HCT116 (cell line): ENCODE results near the gene ARHGAP9. TPM values are rescaled to one million over a fixed set of nuclear protein-coding genes. Genes with fewer than 3 reads are reported as not detected.

Source experiments
- ATAC-seq: fragments of 200-7000 bp; cut with Tn5 transposase; 2 replicates; pipeline ENCODE4 v1.9.1; 2020; ENCODE audit warnings: mild to moderate bottlenecking, moderate library complexity
- Bru-seq: library from RNA; stranded (reverse); fragments of 400-500 nt; gene quantifications from one replicate; lab custom pipeline; 2021; lab: Mats Ljungman, UMichigan
- BruChase-seq, 2 experiments: library from RNA; stranded (reverse); fragments of 400-500 nt; gene quantifications; one replicate each; lab custom pipeline; 2021; lab: Mats Ljungman, UMichigan
- BruUV-seq: library from RNA; stranded (reverse); fragments of 400-500 nt; replicated peaks from 2 replicates; lab custom pipeline; 2021; lab: Mats Ljungman, UMichigan
- CTCF ChIA-PET: fragments of 300-600 bp; sonication (Branson Sonifier 250); formaldehyde crosslinking; loops from one replicate; lab custom pipeline; 2021; ENCODE audit warnings: antibody characterized with exemption; lab: Charles Lee
- POLR2A ChIA-PET: fragments of 300-600, 350-600 bp; sonication (Branson Sonifier 250); formaldehyde crosslinking; loops from one replicate; lab custom pipeline; 2021; ENCODE audit warnings: antibody characterized with exemption; lab: Charles Lee
- RAD21 ChIA-PET, 2 experiments: fragments of 300-600 bp; sonication (Branson Sonifier 250); formaldehyde crosslinking; loops; one replicate each; lab custom pipeline; 2023; ENCODE audit warnings: low total read pairs in 2 of 2; ENCODE audit not compliant: uncharacterized antibody in 2 of 2, unreplicated experiment in 2 of 2, low non-redundant PET in 1 of 2; lab: Charles Lee
- DNase-seq: peaks from one replicate; pipeline ENCODE4 v3.0.0-alpha.2; 2010; ENCODE audit warnings: low read depth, low spot score
- H2AFZ ChIP-seq: fragments of 200-600 bp; shearing (Covaris generic), sonication (generic); 2 replicates; pipeline ENCODE4 v1.6.1; 2017; ENCODE audit warnings: low read depth, mixed run types, mixed read lengths, antibody characterized with exemption, low read length; ENCODE audit not compliant: poor library complexity, severe bottlenecking
- H3K27ac ChIP-seq: 2 replicates; pipeline ENCODE4 v1.5.1; 2012; ENCODE audit warnings: low read depth, low read length
- H3K27me3 ChIP-seq: fragments of 200-600 bp; sonication (generic); 2 replicates; pipeline ENCODE4 v1.6.1; 2016; ENCODE audit warnings: mixed run types, low read length, mixed read lengths; ENCODE audit not compliant: insufficient read depth
- H3K36me3 ChIP-seq, 2 experiments: fragments of 200-500 bp in 1 of 2; fragments of 200-600 bp in 1 of 2; sonication (Bioruptor generic) in 1 of 2; sonication (generic) in 1 of 2; 2 replicates each; pipeline versions ENCODE4 v1.5.1 to v1.6.1; 2014 to 2016; ENCODE audit warnings: low read length in 2 of 2, inconsistent platforms in 1 of 2, mixed read lengths in 1 of 2, mixed run types in 1 of 2; ENCODE audit not compliant: insufficient read depth in 2 of 2, control insufficient read depth in 1 of 2
- H3K4me1 ChIP-seq, 2 experiments: fragments of 200-600 bp in 1 of 2; sonication (generic) in 1 of 2; 2 replicates each; pipeline versions ENCODE4 v1.5.1 to v1.6.1; 2012 to 2017; ENCODE audit warnings: low read length in 2 of 2, inconsistent platforms in 1 of 2, mild to moderate bottlenecking in 1 of 2, mixed read lengths in 1 of 2, mixed run types in 1 of 2, moderate library complexity in 1 of 2; ENCODE audit not compliant: insufficient read depth in 2 of 2, control insufficient read depth in 1 of 2
- H3K4me2 ChIP-seq: fragments of 200-600 bp; sonication (generic); 2 replicates; pipeline ENCODE4 v1.6.1; 2017; ENCODE audit warnings: mixed run types, low read length, mixed read lengths
- H3K4me3 ChIP-seq, 2 experiments: fragments of 200-600 bp in 1 of 2; sonication (generic) in 1 of 2; replicated peaks in 1 of 2; 2 replicates each; pipeline ENCODE4 v1.5.1; 2011 to 2016; ENCODE audit warnings: low read length in 2 of 2, control low read depth in 1 of 2, low read depth in 1 of 2, mild to moderate bottlenecking in 1 of 2, mixed read lengths in 1 of 2, mixed run types in 1 of 2
- H3K79me2 ChIP-seq: fragments of 200-600 bp; sonication (generic); 2 replicates; pipeline ENCODE4 v1.6.1; 2017; ENCODE audit warnings: mild to moderate bottlenecking, mixed run types, low read length, moderate library complexity, mixed read lengths; ENCODE audit not compliant: insufficient read depth
- H3K9ac ChIP-seq: fragments of 200-600 bp; sonication (generic); 2 replicates; pipeline ENCODE4 v1.6.1; 2016; ENCODE audit warnings: low read length, mixed read lengths
- H3K9me2 ChIP-seq: fragments of 200-600 bp; sonication (generic), shearing (Covaris generic); 2 replicates; pipeline ENCODE4 v1.6.1; 2017; ENCODE audit warnings: mixed run types, mild to moderate bottlenecking, moderate library complexity; ENCODE audit not compliant: insufficient read depth
- H3K9me3 ChIP-seq, 2 experiments: fragments of 200-500 bp in 1 of 2; fragments of 200-600 bp in 1 of 2; sonication (Bioruptor generic) in 1 of 2; sonication (generic) in 1 of 2; 2 replicates each; pipeline ENCODE4 v1.6.1; 2014 to 2017; ENCODE audit warnings: low read length in 2 of 2, mixed read lengths in 2 of 2, inconsistent platforms in 1 of 2, low read depth in 1 of 2, mild to moderate bottlenecking in 1 of 2, mixed run types in 1 of 2, moderate library complexity in 1 of 2; ENCODE audit not compliant: control insufficient read depth in 1 of 2, insufficient read depth in 1 of 2
- H4K20me1 ChIP-seq: fragments of 200-600 bp; sonication (generic), shearing (Covaris generic); 2 replicates; pipeline ENCODE4 v1.6.1; 2017; ENCODE audit warnings: mixed run types, mild to moderate bottlenecking, moderate library complexity; ENCODE audit not compliant: insufficient read depth
- ATF3 ChIP-seq: IDR thresholded peaks from 2 replicates; pipeline ENCODE4 v1.6.1; 2012
- CBX3 ChIP-seq: IDR thresholded peaks from 2 replicates; pipeline ENCODE4 v1.6.1; 2012; ENCODE audit warnings: low read depth
- CEBPB ChIP-seq: IDR thresholded peaks from 2 replicates; pipeline ENCODE4 v1.6.1; 2012; ENCODE audit warnings: low read depth
- CTCF ChIP-seq, 3 experiments: fragments of 200-600 bp in 1 of 3; sonication (generic) in 1 of 3; IDR thresholded peaks in 2 of 3; conservative IDR thresholded peaks in 1 of 3; 2 replicates each; pipeline ENCODE4 v1.5.1; 2012 to 2017; ENCODE audit warnings: low read depth in 2 of 3, low read length in 2 of 3, antibody characterized with exemption in 1 of 3, borderline replicate concordance in 1 of 3, control low read depth in 1 of 3, mild to moderate bottlenecking in 1 of 3, mixed read lengths in 1 of 3, mixed run types in 1 of 3, moderate library complexity in 1 of 3; ENCODE audit not compliant: insufficient read depth in 1 of 3
- EGR1 ChIP-seq: IDR thresholded peaks from 2 replicates; pipeline ENCODE4 v1.6.1; 2012; ENCODE audit warnings: low read depth
- EZH2phosphoT487 ChIP-seq: fragments of 200-600 bp; IDR thresholded peaks from 2 replicates; pipeline ENCODE4 v1.6.1; 2018; ENCODE audit warnings: antibody characterized with exemption, borderline replicate concordance
- MAX ChIP-seq: IDR thresholded peaks from 2 replicates; pipeline ENCODE4 v1.6.1; 2012
- POLR2AphosphoS5 ChIP-seq: IDR thresholded peaks from 2 replicates; pipeline ENCODE4 v1.6.1; 2011; ENCODE audit warnings: mild to moderate bottlenecking, low read depth, low read length, moderate library complexity
- RAD21 ChIP-seq: IDR thresholded peaks from 2 replicates; pipeline ENCODE4 v1.6.1; 2012; ENCODE audit warnings: low read depth, mild to moderate bottlenecking
- REST ChIP-seq: IDR thresholded peaks from 2 replicates; pipeline ENCODE4 v1.6.1; 2012; ENCODE audit warnings: low read depth
- SIN3A ChIP-seq: IDR thresholded peaks from 2 replicates; pipeline ENCODE4 v1.6.1; 2012; ENCODE audit warnings: low read depth
- SP1 ChIP-seq: IDR thresholded peaks from 2 replicates; pipeline ENCODE4 v1.6.1; 2012; ENCODE audit warnings: low read depth
- SRF ChIP-seq: IDR thresholded peaks from 2 replicates; pipeline ENCODE4 v1.6.1; 2012; ENCODE audit warnings: low read depth
- YY1 ChIP-seq: IDR thresholded peaks from 2 replicates; pipeline ENCODE4 v1.6.1; 2011; ENCODE audit warnings: low read length, low read depth, moderate library complexity, mild to moderate bottlenecking; ENCODE audit not compliant: insufficient replicate concordance; ENCODE audit errors: extremely low read depth
- ZBTB33 ChIP-seq: IDR thresholded peaks from 2 replicates; pipeline ENCODE4 v1.6.1; 2011; ENCODE audit warnings: mild to moderate bottlenecking, low read length, moderate library complexity; ENCODE audit not compliant: insufficient replicate concordance; ENCODE audit errors: extremely low read depth
- ZFX ChIP-seq: fragments of 450-650 bp; IDR thresholded peaks from 2 replicates; pipeline ENCODE4 v1.6.1; 2017
- ZNF274 ChIP-seq: fragments of 200-500 bp; sonication (Bioruptor generic); IDR thresholded peaks from 2 replicates; pipeline ENCODE4 v1.6.1; 2014; ENCODE audit warnings: mild to moderate bottlenecking, low read depth, low read length, inconsistent platforms
- intact Hi-C: fragments of 100-400 bp; cut with micrococcal nuclease; formaldehyde crosslinking; loops from 2 replicates; pipeline ENCODE4 v1.10.0; 2022
- long read RNA-seq: library from polyadenylated mRNA; unstranded; transcript quantifications from one replicate; pipeline ENCODE4 v2.0.0, GENCODE V29; 2021; ENCODE audit not compliant: unreplicated experiment
- polyA plus RNA-seq: library from polyadenylated mRNA; unstranded; fragments of >200 nt; gene quantifications from 2 replicates; pipeline ENCODE4 v1.2.1, GENCODE V29; 2012; ENCODE audit warnings: missing spikeins
- total RNA-seq: library from RNA; stranded (reverse); gene quantifications from one replicate; pipeline ENCODE4 v1.2.1, GENCODE V29; 2021; ENCODE audit not compliant: unreplicated experiment

ARHGAP9 gene
- total RNA-seq (0.84 TPM), Bru-seq, nascent RNA (percentile 19 among the genes with signal in this experiment), BruChase-seq, experiment 1, labeled RNA remaining after a 6-hour chase (percentile 11 among the genes with signal in this experiment), BruChase-seq, experiment 2, labeled RNA remaining after a 2-hour chase (percentile 15 among the genes with signal in this experiment)
- polyA plus RNA-seq, result 0.46 and 0.62 TPM in 2 replicates
- long read RNA-seq, result 0 reads

GRCh38 chr12:57479376-57480115 is at the start of gene ARHGAP9:
TSS of gene ARHGAP9 (minus strand) at chr12:57479866. CDS start at chr12:57479406, 460 bp downstream.
- CTCF ChIA-PET, result no interaction called here
- TF ChIP-seq ATF3, result no peak
- TF ChIP-seq MAX, result no peak
- TF ChIP-seq SIN3A, result no peak
- TF ChIP-seq RAD21, result no peak
- TF ChIP-seq CTCF (IDR thresholded peaks at IDR 0.05 in 2 of 3, conservative IDR thresholded peaks at IDR 0.05 in 1 of 3; ENCODE audit: borderline replicate concordance in 1 of 3, insufficient read depth in 1 of 3, low read depth in 2 of 3, low read length in 2 of 3), result no peak
- no peak for TF ChIP-seq ZFX
- TF ChIP-seq SP1, result no peak
- no peak for TF ChIP-seq POLR2AphosphoS5
- TF ChIP-seq YY1, result no peak
- TF ChIP-seq SRF, result no peak
- TF ChIP-seq CEBPB, result no peak
- TF ChIP-seq EGR1, result no peak
- no peak for TF ChIP-seq ZBTB33
- no peak for TF ChIP-seq ZNF274
- no peak for TF ChIP-seq CBX3
- no peak for TF ChIP-seq EZH2phosphoT487
- no peak for TF ChIP-seq REST
- TF ChIP-seq, all 23 proteins: peak for 0
- intact Hi-C loops, result no loop called here

More at GRCh38 chr12:57479376-57480115, at the start of gene ARHGAP9:
- ChIA-PET RAD21 (no interaction called here), POLR2A (no interaction called here)
- no peak within 1 kb of the TSS for H3K4me3 ChIP-seq
- H3K79me2 ChIP-seq, result no peaks in the 10 kb centered on the region
- H3K36me3 ChIP-seq, result no peaks in the 10 kb centered on the region
- H3K4me1 ChIP-seq, result peaks cover 0 to 16% of the 10 kb centered on the region in 2 experiments; a peak in 2 of 4 replicates
- H3K9me2 ChIP-seq, result no peaks in the 10 kb centered on the region
- no peak within 1 kb of the TSS for H3K4me2 ChIP-seq
- H3K9ac ChIP-seq, result no peak within 1 kb of the TSS
- no peak within 1 kb of the TSS for H3K27ac ChIP-seq
- H3K27me3 ChIP-seq, result peaks cover 11% of the 10 kb centered on the region
- no peaks in the 10 kb centered on the region for H3K9me3 ChIP-seq
- DNase-seq (no peak), ATAC-seq (no peak)
- H4K20me1 ChIP-seq, result no peaks in the 10 kb centered on the region
- no peak within 1 kb of the TSS for H2AFZ ChIP-seq
- no TSS peak for BruUV-seq
